Stimulated activated CD4-positive, alpha-beta T cell treated with anti-CD3 and anti-CD28 coated beads, TNF-alpha, amount 100 ng/mL, for 1 hour (primary cell): Measurements from ENCODE around the gene XPR1.

ENCODE experiments used
- DNase-seq, 3 donors: peaks; one replicate each; pipeline ENCODE4 v3.0.0-alpha.2; 2020; ENCODE audit warnings: low read depth in 3 of 3, low spot score in 1 of 3

XPR1 gene

DNA sequence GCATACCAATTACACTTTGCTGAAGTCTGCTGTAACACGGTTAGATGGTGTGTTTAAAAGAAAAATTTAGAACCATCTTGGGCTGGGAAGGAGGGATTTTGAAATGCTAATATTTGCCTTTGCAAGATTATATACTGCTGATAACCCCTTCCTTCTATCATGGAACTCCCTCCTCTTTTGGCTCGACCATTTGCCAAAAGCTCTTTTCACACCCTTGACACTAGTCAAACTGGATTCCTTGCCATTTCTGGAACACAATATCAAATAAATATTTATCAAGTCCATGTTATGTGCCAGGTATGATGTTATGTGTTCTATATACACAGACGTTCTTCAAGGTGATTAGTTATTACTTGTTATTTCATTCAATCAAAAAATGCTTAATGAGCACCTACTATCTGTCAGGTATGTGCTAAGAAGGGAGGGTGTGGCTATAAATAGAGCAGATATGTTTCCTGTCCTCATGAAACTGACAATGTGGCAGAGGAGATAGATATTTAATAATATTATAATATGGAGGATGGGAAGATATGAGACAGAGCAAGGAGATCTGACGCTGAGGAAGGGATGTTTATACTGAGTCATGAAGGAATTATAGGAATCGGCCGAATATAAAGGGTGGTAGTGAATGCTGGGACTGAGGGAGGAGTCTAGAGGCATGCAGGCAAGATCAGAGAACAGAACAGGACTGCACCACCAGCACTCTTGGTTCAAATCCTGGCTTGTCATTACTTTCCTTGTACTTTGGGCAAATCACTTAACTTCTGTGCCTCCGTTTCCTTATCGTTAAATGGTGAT, 16.1 kb upstream of the XPR1 start:
- DNase-seq, result no peak

DNA sequence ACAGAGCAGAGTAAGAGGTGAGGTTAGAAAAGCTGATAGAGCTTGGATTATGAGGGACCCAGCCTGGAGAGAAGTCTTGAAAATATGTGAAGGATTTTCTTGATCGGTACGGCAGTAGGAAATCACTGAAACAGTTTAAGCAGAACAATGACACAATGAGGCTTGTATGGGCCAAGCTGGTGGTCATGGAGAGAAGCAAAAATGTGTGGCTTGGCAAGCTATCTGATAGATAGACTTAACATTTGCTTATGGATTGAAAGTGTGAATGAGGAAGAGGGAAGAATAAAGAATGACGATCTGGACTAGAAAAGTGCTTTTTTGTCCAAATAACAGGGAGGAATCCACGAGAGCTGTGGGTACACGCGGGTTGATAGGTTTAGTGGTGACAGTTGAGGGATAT, 15.4 kb upstream of the XPR1 start:
- DNase-seq, result no peak

DNA sequence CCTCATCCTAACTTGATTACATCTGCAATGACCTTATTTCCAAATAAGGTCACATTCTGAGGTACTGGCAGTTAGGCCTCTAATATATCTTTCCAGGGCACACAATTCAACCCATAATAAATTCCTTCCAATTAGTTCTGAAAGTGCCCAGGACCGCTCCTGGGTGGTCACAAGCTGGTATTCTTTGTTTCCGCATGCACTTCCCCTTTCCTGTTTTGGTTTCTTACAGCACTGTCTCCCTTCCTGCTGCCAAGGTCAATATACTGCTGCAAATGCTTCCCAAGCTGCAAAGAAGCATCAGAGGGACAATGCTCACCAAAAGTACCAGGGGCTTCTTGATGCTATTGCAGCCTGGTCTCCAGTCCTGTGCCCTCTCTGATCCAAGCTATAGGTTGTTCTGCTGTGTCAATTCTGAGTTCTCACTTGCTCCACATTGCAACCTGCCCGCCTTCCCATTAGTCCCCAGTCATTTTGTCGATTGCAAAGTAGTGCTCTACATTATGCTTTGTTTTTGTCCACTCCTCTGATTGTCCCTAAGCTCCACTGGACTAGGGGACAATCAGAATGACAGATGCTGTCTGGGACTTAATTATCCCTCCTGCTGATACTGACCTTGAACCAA, 13.9 kb upstream of the XPR1 start:
- DNase-seq, result no peak

- DNase-seq, result no peak
Observed at GRCh38 chr1:180620581-180620980, 11.2 kb upstream of the XPR1 start.

GRCh38 chr1:180622658-180623508, 8.9 kb upstream of the XPR1 start:
- DNase-seq, result no peak

- no peak for DNase-seq
Observed at GRCh38 chr1:180623579-180624347, 8.1 kb upstream of the XPR1 start.

- DNase-seq, result no peak
Observed at GRCh38 chr1:180626711-180627110, 5.1 kb upstream of the XPR1 start.

GRCh38 chr1:180627411-180627810, 4.4 kb upstream of the XPR1 start:
- no peak for DNase-seq

GRCh38 chr1:180628646-180629045, 3.2 kb upstream of the XPR1 start:
- DNase-seq, result no peak

- DNase-seq, result no peak
Observed at GRCh38 chr1:180630408-180631193, 1.2 kb upstream of the XPR1 start.

GRCh38 chr1:180631194-180631765, 542 bp upstream of the XPR1 start:
- no peak for DNase-seq

GRCh38 chr1:180632326-180633056, 669 bp downstream of the XPR1 start:
- peak; percentile 8 to 48 (median 22) for DNase-seq

GRCh38 chr1:180633057-180634056, 1.5 kb downstream of the XPR1 start:
- no peak for DNase-seq

DNA sequence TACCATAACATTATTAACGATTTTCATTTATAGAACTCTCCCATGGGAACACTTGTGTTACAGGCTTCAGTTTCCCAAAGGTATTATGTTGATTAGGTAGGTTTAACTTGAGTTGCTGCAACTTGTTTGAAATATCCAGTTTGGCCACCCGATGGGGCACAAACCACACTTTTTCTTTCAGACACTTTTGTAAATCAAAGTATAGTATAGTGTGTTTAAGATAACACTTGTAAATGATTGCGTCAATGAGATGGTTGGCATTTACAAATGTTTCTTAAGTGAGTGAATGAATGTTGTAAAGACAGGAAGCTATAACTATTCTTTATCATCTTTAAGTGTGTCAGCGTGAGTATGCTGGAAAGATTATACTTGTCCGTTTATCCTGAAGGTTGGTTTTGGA, 4.3 kb downstream of the XPR1 start:
- DNase-seq, result no peak

DNA sequence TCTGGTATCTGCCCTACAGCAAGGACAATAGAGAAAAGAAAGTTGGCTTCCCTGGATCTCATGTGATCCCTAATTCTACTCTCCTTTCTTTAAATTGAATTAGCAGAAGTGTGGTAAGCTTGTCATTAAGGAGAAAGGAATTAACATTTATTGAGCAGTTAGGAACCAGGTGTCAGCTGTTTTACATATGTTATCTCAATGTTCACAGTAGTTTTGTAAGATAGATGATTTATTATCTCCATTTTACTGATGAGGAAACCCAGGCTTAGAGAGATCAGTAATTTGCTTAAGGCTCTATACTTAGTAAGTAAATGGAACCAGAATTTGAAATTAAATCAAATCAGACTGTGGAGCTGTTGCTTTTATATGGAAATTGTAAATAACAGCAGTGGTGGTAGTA, 8.0 kb downstream of the XPR1 start:
- DNase-seq, result no peak

- DNase-seq, result no peak
Observed at GRCh38 chr1:180640531-180640949, 8.7 kb downstream of the XPR1 start.

- no peak for DNase-seq
Observed at GRCh38 chr1:180641662-180642061, 9.8 kb downstream of the XPR1 start.

- DNase-seq, result no peak
Observed at GRCh38 chr1:180642781-180643180, 11.0 kb downstream of the XPR1 start.
